ENCODE results near the gene POFUT2.

DNA sequence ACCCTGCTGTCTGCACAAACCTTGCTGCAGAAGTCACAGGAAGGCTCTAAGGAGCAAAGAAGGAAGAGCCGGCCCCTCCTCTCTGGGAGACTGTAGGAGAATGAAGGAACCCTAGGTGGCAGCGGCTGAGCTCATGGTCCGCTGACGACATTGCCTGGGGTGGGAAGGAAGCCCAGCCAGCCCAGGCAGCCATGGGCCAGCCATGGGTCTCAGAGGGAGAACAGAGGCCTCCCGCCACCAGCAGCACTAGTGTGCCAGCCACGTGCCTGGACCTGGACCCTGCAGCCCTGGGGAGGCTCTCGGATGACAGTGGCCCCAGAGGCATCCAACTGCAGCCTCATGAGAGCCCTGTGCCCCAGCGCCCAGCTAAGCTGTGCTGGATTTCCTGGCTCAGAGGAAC, 49.2 kb upstream of the POFUT2 start:
- no peak for TF ChIP-seq YY1 (IDR thresholded peaks at IDR 0.05; ENCODE audit: insufficient read depth, insufficient read length)
- no peak for TF ChIP-seq SUZ12 (IDR thresholded peaks at IDR 0.05; ENCODE audit: extremely low read depth, insufficient read depth, insufficient read length)
